Left lobe of liver (tissue), 2 donors: ENCODE measurements around the gene GAL3ST3. TPM values are rescaled to one million over a fixed set of nuclear protein-coding genes. Genes with fewer than 3 reads are reported as not detected.
"Not testable (repeated sequence)": the region's sequence is repeated elsewhere in the genome, so short reads cannot be mapped to it uniquely, and the experiment has no call there.

Experiments
- ATAC-seq: fragments of 200-7000 bp; cut with Tn5 transposase; one replicate; pipeline ENCODE4 v1.9.1; 2020; ENCODE audit warnings: mild to moderate bottlenecking, moderate library complexity
- DNase-seq: peaks from one replicate; pipeline ENCODE4 v3.0.0-alpha.2; 2020; ENCODE audit warnings: low spot score
- total RNA-seq: library from RNA; stranded (reverse); gene quantifications from one replicate; pipeline ENCODE4 v1.2.1, GENCODE V29; 2021
- donor health status: DM: no; HTN: no; CAD: no; lungs with moderate emphysema.
- donor health status: DM: no; HTN: yes; CAD: no.

GAL3ST3 gene
- not detected for total RNA-seq

- no peak for DNase-seq
- ATAC-seq, result no peak
Measured at GRCh38 chr11:66048547-66049323, at the start of gene GAL3ST3. Gene GAL3ST3, minus strand, starts transcription at chr11:66049161. Its CDS starts 3,746 bp downstream, at chr11:66045415.

- not testable (repeated sequence) for DNase-seq, ATAC-seq
Measured at GRCh38 chr11:66092125-66092524, 43.2 kb upstream of the GAL3ST3 start.

GRCh38 chr11:66090288-66090687 lies 41.3 kb upstream of the GAL3ST3 start:
- ATAC-seq (no peak), DNase-seq (no peak)

- no peak for DNase-seq
- ATAC-seq, result no peak
Measured at GRCh38 chr11:66089067-66089466, 40.1 kb upstream of the GAL3ST3 start.

- DNase-seq (no peak), ATAC-seq (no peak)
Measured at GRCh38 chr11:66087148-66087908, 38.4 kb upstream of the GAL3ST3 start.

GRCh38 chr11:66084821-66085475 lies 36.0 kb upstream of the GAL3ST3 start:
- no peak for ATAC-seq
- DNase-seq, result no peak

GRCh38 chr11:66083767-66084166 lies 34.8 kb upstream of the GAL3ST3 start:
- ATAC-seq, result no peak
- no peak for DNase-seq

GRCh38 chr11:66082946-66083698 lies 34.2 kb upstream of the GAL3ST3 start:
- ATAC-seq, result peak; percentile 33
- no peak for DNase-seq

GRCh38 chr11:66081505-66081904 lies 32.5 kb upstream of the GAL3ST3 start:
- ATAC-seq (peak; percentile 45), DNase-seq (no peak)

GRCh38 chr11:66080055-66080817 lies 31.3 kb upstream of the GAL3ST3 start:
- DNase-seq, result no peak
- peak; percentile 26 for ATAC-seq

- DNase-seq, ATAC-seq: not testable (repeated sequence)
Measured at GRCh38 chr11:66078949-66079348, 30.0 kb upstream of the GAL3ST3 start.

- ATAC-seq, result no peak
- DNase-seq, result no peak
Measured at GRCh38 chr11:66077927-66078326, 29.0 kb upstream of the GAL3ST3 start.

GRCh38 chr11:66076561-66076960 lies 27.6 kb upstream of the GAL3ST3 start:
- no peak for DNase-seq
- ATAC-seq, result no peak

- ATAC-seq (no peak), DNase-seq (no peak)
Measured at GRCh38 chr11:66075273-66075672, 26.3 kb upstream of the GAL3ST3 start.

GRCh38 chr11:66073669-66074068 lies 24.7 kb upstream of the GAL3ST3 start:
- ATAC-seq (no peak), DNase-seq (no peak)

- DNase-seq (no peak), ATAC-seq (no peak)
Measured at GRCh38 chr11:66072518-66072917, 23.6 kb upstream of the GAL3ST3 start.

GRCh38 chr11:66072081-66072480 lies 23.1 kb upstream of the GAL3ST3 start:
- no peak for DNase-seq
- ATAC-seq, result no peak

- DNase-seq (no peak), ATAC-seq (no peak)
Measured at GRCh38 chr11:66071381-66071801, 22.4 kb upstream of the GAL3ST3 start.

- DNase-seq (peak; percentile 60), ATAC-seq (peak; percentile 2)
Measured at GRCh38 chr11:66070604-66071380, 21.8 kb upstream of the GAL3ST3 start.
